Left colon (tissue), 2 donors: ENCODE measurements around the gene COL4A2. TPM values are rescaled to one million over a fixed set of nuclear protein-coding genes. Genes with fewer than 3 reads are reported as not detected.

Source experiments
- ATAC-seq: fragments of 200-7000 bp; cut with Tn5 transposase; one replicate; pipeline ENCODE4 v1.9.1; 2020; ENCODE audit warnings: mild to moderate bottlenecking, moderate library complexity
- DNase-seq, 2 donors: peaks; one replicate each; pipeline ENCODE4 v3.0.0-alpha.2; 2020
- intact Hi-C, 2 donors: fragments of 100-400 bp; cut with DNase I in 1 of 2; cut with micrococcal nuclease in 1 of 2; formaldehyde crosslinking; loops; one replicate each; pipeline versions ENCODE4 v1.11.2 to v1.14.0; 2022; cut with DNase I, micrococcal nuclease
- long read RNA-seq: library from polyadenylated mRNA; unstranded; transcript quantifications from one replicate; pipeline ENCODE4 v2.0.0, GENCODE V29; 2021
- total RNA-seq, 2 donors: library from RNA; stranded (reverse); fragmentation: NEBNext Ultra II Directional; extraction: Animal tissue kit (Norgen Biotek cat#: 25700); gene quantifications; one replicate each; pipeline ENCODE4 v1.2.1, GENCODE V29; 2021
- donor health status: DM: no; HTN: no; CAD: no.
- donor health status: DM: yes; HTN: yes; CAD: no.

Gene COL4A2
- 10 to 100 TPM; 35.3 to 79.7 TPM for total RNA-seq
- long read RNA-seq, transcript COL4A2-212 (1 exons, 1,663 nt), result major isoform, 7 of 40 reads
- long read RNA-seq, partial matches to known transcripts, result 27 of 40 reads
- long read RNA-seq, other reads (novel, unspliced or antisense), result 2 of 40 reads

GRCh38 chr13:110306960-110307766 lies at the start of gene COL4A2, which contains the start of gene COL4A1:
Gene COL4A2 (plus strand): TSS chr13:110307284. CDS start chr13:110307904, 620 bp downstream.
Gene COL4A1 (minus strand): TSS chr13:110307157. CDS start chr13:110307027, 130 bp downstream.
- DNase-seq (peak in 1 of 2 donors; percentile 48), ATAC-seq (peak; percentile 53)
- intact Hi-C loops, result no loop called here

- ATAC-seq, result no peak
- no peak for DNase-seq
- intact Hi-C loops, result no loop called here
Measured at GRCh38 chr13:110257408-110257807, 49.7 kb upstream of the COL4A2 start.

- no peak for DNase-seq
- no peak for ATAC-seq
- intact Hi-C loops, result no loop called here
Measured at GRCh38 chr13:110258876-110259631, 48.0 kb upstream of the COL4A2 start.

GRCh38 chr13:110259651-110260050 lies 47.4 kb upstream of the COL4A2 start:
- intact Hi-C loops, result no loop called here
- no peak for DNase-seq
- no peak for ATAC-seq

GRCh38 chr13:110261166-110262081 lies 45.7 kb upstream of the COL4A2 start:
- ATAC-seq (no peak), DNase-seq (no peak)
- intact Hi-C loops, result no loop called here

DNA sequence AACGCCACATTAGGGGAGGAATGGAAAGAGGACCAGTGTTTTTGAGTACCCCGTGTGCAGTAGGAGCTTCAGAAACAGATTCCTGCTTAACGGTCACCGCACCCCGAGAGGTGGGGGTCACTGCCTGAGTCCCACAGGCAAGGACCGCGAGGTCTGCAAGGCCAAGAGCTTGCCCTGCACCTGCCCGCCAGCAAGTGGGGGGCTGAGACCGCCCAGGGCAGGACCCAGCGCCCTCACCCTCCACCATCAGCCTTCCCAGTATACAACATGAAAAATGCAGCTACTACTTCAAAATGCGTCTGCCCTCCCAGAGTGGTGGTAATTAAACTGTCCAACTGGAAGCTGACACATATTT lies 45.0 kb upstream of the COL4A2 start:
- ATAC-seq (no peak), DNase-seq (no peak)
- intact Hi-C loops, result no loop called here

GRCh38 chr13:110262508-110263291 lies 44.4 kb upstream of the COL4A2 start:
- DNase-seq (no peak), ATAC-seq (peak; percentile 81)
- intact Hi-C loops, result no loop called here

- DNase-seq (no peak), ATAC-seq (no peak)
- intact Hi-C loops, result no loop called here
Measured at GRCh38 chr13:110263404-110263803, 43.7 kb upstream of the COL4A2 start.

- intact Hi-C loops, result no loop called here
- ATAC-seq (peak; percentile 93), DNase-seq (no peak)
Measured at GRCh38 chr13:110263888-110264287, 43.2 kb upstream of the COL4A2 start.

DNA sequence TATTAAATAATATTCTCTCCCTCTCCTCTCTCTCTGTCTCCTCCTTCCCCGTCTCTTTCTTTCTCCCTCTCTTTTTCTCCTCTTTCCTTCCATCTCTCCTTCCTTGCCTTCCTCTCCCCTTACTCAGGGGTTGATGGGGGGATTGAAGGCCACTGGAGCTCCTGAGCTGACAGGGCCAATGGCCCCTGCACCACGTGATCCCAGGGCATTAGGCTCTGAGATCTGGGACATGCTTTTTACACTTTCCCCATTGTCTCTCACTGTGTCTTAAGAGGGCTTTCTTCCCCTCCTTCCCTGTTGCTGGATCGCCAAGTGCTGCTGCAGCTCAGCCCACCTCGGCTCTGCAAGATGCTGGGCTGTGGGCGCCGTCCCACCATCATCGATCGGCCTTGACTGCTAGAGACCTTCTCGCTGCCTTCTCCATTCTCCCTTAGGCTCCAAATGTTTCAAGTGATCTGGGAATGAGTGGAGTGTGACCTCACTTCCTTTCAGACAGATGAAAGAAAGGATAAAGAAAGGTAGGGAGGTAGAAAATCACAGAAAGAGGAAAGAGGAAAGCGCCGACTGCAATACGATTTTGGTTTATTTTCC lies 42.3 kb upstream of the COL4A2 start:
- ATAC-seq (no peak), DNase-seq (no peak)
- intact Hi-C loops, result no loop called here

DNA sequence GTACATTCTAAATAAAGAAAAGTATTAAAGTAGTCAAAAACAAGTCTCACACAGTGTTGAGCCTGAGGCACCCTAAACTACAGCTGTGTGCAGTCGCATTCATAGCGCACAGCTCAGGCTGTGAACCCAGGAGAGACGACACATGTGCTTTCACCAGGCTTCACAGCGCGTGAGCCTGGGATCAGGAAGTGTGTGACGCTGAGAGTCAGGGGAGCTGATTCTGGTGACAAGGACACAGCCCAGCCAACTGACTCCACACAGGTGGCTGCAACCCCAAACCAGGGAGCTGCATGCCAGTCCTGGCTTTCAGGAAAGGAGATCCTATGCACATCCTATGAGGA lies 41.8 kb upstream of the COL4A2 start:
- ATAC-seq, result no peak

DNA sequence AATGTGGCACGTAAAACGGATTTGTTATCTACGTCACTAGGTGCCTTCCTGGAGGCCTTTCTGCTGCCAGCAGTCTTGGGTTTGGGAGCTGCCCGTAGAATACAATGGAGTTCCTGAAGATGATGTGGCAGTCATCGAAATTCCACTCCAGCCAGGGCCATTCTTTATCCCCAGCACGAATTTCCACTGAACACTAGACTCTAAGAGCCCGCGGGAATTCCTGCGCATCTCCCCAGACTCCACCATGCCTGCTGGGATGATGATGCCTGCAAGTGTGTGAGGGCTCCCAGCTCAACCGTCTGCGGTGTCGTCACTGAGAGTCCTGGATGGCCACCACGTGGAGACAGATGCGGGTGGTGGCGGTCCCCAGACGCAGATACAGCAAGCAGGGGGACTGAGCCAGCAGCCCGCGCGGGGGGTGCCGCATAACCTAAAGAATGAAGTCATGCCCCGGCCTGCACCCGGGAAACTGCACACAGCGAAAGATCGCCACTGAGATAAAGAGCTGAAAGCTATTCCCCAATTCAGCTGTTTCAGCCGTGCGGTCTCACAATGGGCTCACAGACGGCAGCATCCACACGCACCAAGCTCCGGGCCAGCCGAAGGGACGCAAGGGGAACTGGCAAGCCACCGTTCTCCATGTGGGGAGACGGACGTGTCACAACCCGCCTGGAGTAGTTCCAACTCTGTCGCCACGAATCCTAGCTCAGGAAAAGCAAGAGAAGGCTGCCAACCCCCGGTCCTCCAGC lies 41.2 kb upstream of the COL4A2 start:
- intact Hi-C loops, result no loop called here
- DNase-seq (no peak), ATAC-seq (no peak)

More for the DNA sequence above, 41.8 kb upstream of the COL4A2 start:
- intact Hi-C loops, result no loop called here
- no peak for DNase-seq

- intact Hi-C loops, result no loop called here
- no peak for DNase-seq
- ATAC-seq, result no peak
Measured at GRCh38 chr13:110266431-110266809, 40.7 kb upstream of the COL4A2 start.

- intact Hi-C loops, result no loop called here
- DNase-seq (no peak), ATAC-seq (no peak)
Measured at GRCh38 chr13:110266983-110267382, 40.1 kb upstream of the COL4A2 start.

GRCh38 chr13:110268061-110268460 lies 39.0 kb upstream of the COL4A2 start:
- intact Hi-C loops, result no loop called here
- no peak for ATAC-seq
- DNase-seq, result no peak

GRCh38 chr13:110268576-110269185 lies 38.4 kb upstream of the COL4A2 start:
- no peak for DNase-seq
- intact Hi-C loops, result no loop called here
- ATAC-seq, result no peak
